ENCODE results near the gene DSG4. TPM values are rescaled to one million over a fixed set of nuclear protein-coding genes. Genes with fewer than 3 reads are reported as not detected.

Gene DSG4
- total and polyA plus RNA-seq, 5 donors from 2014 or later, result not detected

- H3K36me3 Mint-ChIP-seq, result no peaks in the 10 kb centered on the region
- DNase-seq, result no peak
- H3K4me3 Mint-ChIP-seq, result no peak overlapping the region
- H3K4me3 ChIP-seq (ENCODE audit: low read depth, low read length), result no peak overlapping the region
- H3K27ac Mint-ChIP-seq, result no peak overlapping the region
- ATAC-seq (ENCODE audit: low read depth in 2 of 2), result no peak
- no peak overlapping the region for H3K27ac ChIP-seq (ENCODE audit: insufficient read depth, low read length, poor library complexity, severe bottlenecking)
- no peaks in the 10 kb centered on the region for H3K27me3 ChIP-seq (ENCODE audit: control insufficient read depth, insufficient read depth, low read length)
- no peaks in the 10 kb centered on the region for H3K9me3 ChIP-seq (ENCODE audit: control insufficient read depth in 2 of 2, low read length in 2 of 2)
- H3K9me3 Mint-ChIP-seq, result peaks cover 0 to 4% (median 0%) of the 10 kb centered on the region in 7 donors
- no peaks in the 10 kb centered on the region for H3K27me3 Mint-ChIP-seq
- no peaks in the 10 kb centered on the region for H3K36me3 ChIP-seq (ENCODE audit: control insufficient read depth, insufficient read depth, low read length)
- no peaks in the 10 kb centered on the region for H3K4me1 ChIP-seq (ENCODE audit: control insufficient read depth, insufficient read depth, low read length, poor library complexity, severe bottlenecking)
- no peaks in the 10 kb centered on the region for H3K4me1 Mint-ChIP-seq
Observed at GRCh38 chr18:31398191-31398590, 21.6 kb downstream of the DSG4 start.

- ATAC-seq (ENCODE audit: low read depth in 2 of 2) (no peak), DNase-seq (no peak)
- Mint-ChIP-seq H3K4me3 (no peak overlapping the region), H3K4me1 (no peaks in the 10 kb centered on the region), H3K9me3 (peaks cover 0 to 4% (median 0%) of the 10 kb centered on the region in 7 donors), H3K27me3 (no peaks in the 10 kb centered on the region), H3K27ac (no peak overlapping the region), H3K36me3 (no peaks in the 10 kb centered on the region)
- Histone ChIP-seq H3K4me1 (ENCODE audit: control insufficient read depth, insufficient read depth, low read length, poor library complexity, severe bottlenecking) (no peaks in the 10 kb centered on the region), H3K36me3 (ENCODE audit: control insufficient read depth, insufficient read depth, low read length) (no peaks in the 10 kb centered on the region), H3K9me3 (ENCODE audit: control insufficient read depth in 2 of 2, low read length in 2 of 2) (no peaks in the 10 kb centered on the region), H3K27ac (ENCODE audit: insufficient read depth, low read length, poor library complexity, severe bottlenecking) (no peak overlapping the region), H3K27me3 (ENCODE audit: control insufficient read depth, insufficient read depth, low read length) (no peaks in the 10 kb centered on the region), H3K4me3 (ENCODE audit: low read depth, low read length) (no peak overlapping the region)
Observed at GRCh38 chr18:31399306-31400032, 22.9 kb downstream of the DSG4 start.

GRCh38 chr18:31401156-31402025, 24.8 kb downstream of the DSG4 start:
- H3K27me3 Mint-ChIP-seq, result no peaks in the 10 kb centered on the region
- H3K4me1 Mint-ChIP-seq, result no peaks in the 10 kb centered on the region
- H3K9me3 Mint-ChIP-seq, result peaks cover 0 to 3% (median 0%) of the 10 kb centered on the region in 7 donors
- Histone ChIP-seq H3K9me3 (ENCODE audit: control insufficient read depth in 2 of 2, low read length in 2 of 2) (no peaks in the 10 kb centered on the region), H3K27ac (ENCODE audit: insufficient read depth, low read length, poor library complexity, severe bottlenecking) (no peak overlapping the region), H3K4me3 (ENCODE audit: low read depth, low read length) (no peak overlapping the region), H3K4me1 (ENCODE audit: control insufficient read depth, insufficient read depth, low read length, poor library complexity, severe bottlenecking) (no peaks in the 10 kb centered on the region), H3K27me3 (ENCODE audit: control insufficient read depth, insufficient read depth, low read length) (no peaks in the 10 kb centered on the region), H3K36me3 (ENCODE audit: control insufficient read depth, insufficient read depth, low read length) (no peaks in the 10 kb centered on the region)
- H3K36me3 Mint-ChIP-seq, result no peaks in the 10 kb centered on the region
- no peak overlapping the region for H3K27ac Mint-ChIP-seq
- DNase-seq (no peak), ATAC-seq (ENCODE audit: low read depth in 2 of 2) (no peak)
- no peak overlapping the region for H3K4me3 Mint-ChIP-seq

- Mint-ChIP-seq H3K27ac (no peak overlapping the region), H3K36me3 (no peaks in the 10 kb centered on the region), H3K4me3 (no peak overlapping the region), H3K27me3 (no peaks in the 10 kb centered on the region), H3K9me3 (peaks cover 0 to 5% (median 0%) of the 10 kb centered on the region in 7 donors), H3K4me1 (no peaks in the 10 kb centered on the region)
- H3K27ac ChIP-seq (ENCODE audit: insufficient read depth, low read length, poor library complexity, severe bottlenecking), result no peak overlapping the region
- no peak overlapping the region for H3K4me3 ChIP-seq (ENCODE audit: low read depth, low read length)
- DNase-seq, result no peak
- H3K4me1 ChIP-seq (ENCODE audit: control insufficient read depth, insufficient read depth, low read length, poor library complexity, severe bottlenecking), result no peaks in the 10 kb centered on the region
- no peaks in the 10 kb centered on the region for H3K36me3 ChIP-seq (ENCODE audit: control insufficient read depth, insufficient read depth, low read length)
- no peak for ATAC-seq (ENCODE audit: low read depth in 2 of 2)
- H3K27me3 ChIP-seq (ENCODE audit: control insufficient read depth, insufficient read depth, low read length), result no peaks in the 10 kb centered on the region
- no peaks in the 10 kb centered on the region for H3K9me3 ChIP-seq (ENCODE audit: control insufficient read depth in 2 of 2, low read length in 2 of 2)
Observed at GRCh38 chr18:31402026-31402373, 25.4 kb downstream of the DSG4 start.

GRCh38 chr18:31403409-31403808, 26.8 kb downstream of the DSG4 start:
- no peak overlapping the region for H3K4me3 Mint-ChIP-seq
- H3K9me3 Mint-ChIP-seq, result peaks cover 0 to 5% (median 0%) of the 10 kb centered on the region in 7 donors
- H3K27ac Mint-ChIP-seq, result no peak overlapping the region
- no peaks in the 10 kb centered on the region for H3K36me3 Mint-ChIP-seq
- Histone ChIP-seq H3K27ac (ENCODE audit: insufficient read depth, low read length, poor library complexity, severe bottlenecking) (no peak overlapping the region), H3K9me3 (ENCODE audit: control insufficient read depth in 2 of 2, low read length in 2 of 2) (no peaks in the 10 kb centered on the region), H3K36me3 (ENCODE audit: control insufficient read depth, insufficient read depth, low read length) (no peaks in the 10 kb centered on the region), H3K4me3 (ENCODE audit: low read depth, low read length) (no peak overlapping the region), H3K4me1 (ENCODE audit: control insufficient read depth, insufficient read depth, low read length, poor library complexity, severe bottlenecking) (no peaks in the 10 kb centered on the region), H3K27me3 (ENCODE audit: control insufficient read depth, insufficient read depth, low read length) (no peaks in the 10 kb centered on the region)
- no peaks in the 10 kb centered on the region for H3K4me1 Mint-ChIP-seq
- DNase-seq, result no peak
- no peaks in the 10 kb centered on the region for H3K27me3 Mint-ChIP-seq
- no peak for ATAC-seq (ENCODE audit: low read depth in 2 of 2)

- H3K4me1 Mint-ChIP-seq, result no peaks in the 10 kb centered on the region
Observed at GRCh38 chr18:31407649-31408048, 31.1 kb downstream of the DSG4 start.

GRCh38 chr18:31409276-31409675, 32.7 kb downstream of the DSG4 start:
- Mint-ChIP-seq H3K9me3 (peaks cover 1 to 11% (median 5%) of the 10 kb centered on the region in 7 donors), H3K4me3 (no peak overlapping the region), H3K36me3 (no peaks in the 10 kb centered on the region), H3K27me3 (no peaks in the 10 kb centered on the region), H3K4me1 (no peaks in the 10 kb centered on the region), H3K27ac (no peak overlapping the region)
- no peaks in the 10 kb centered on the region for H3K36me3 ChIP-seq (ENCODE audit: control insufficient read depth, insufficient read depth, low read length)
- no peaks in the 10 kb centered on the region for H3K27me3 ChIP-seq (ENCODE audit: control insufficient read depth, insufficient read depth, low read length)
- no peaks in the 10 kb centered on the region for H3K4me1 ChIP-seq (ENCODE audit: control insufficient read depth, insufficient read depth, low read length, poor library complexity, severe bottlenecking)
- DNase-seq, result no peak
- no peak for ATAC-seq (ENCODE audit: low read depth in 2 of 2)
- H3K4me3 ChIP-seq (ENCODE audit: low read depth, low read length), result no peak overlapping the region
- H3K27ac ChIP-seq (ENCODE audit: insufficient read depth, low read length, poor library complexity, severe bottlenecking), result no peak overlapping the region
- H3K9me3 ChIP-seq (ENCODE audit: control insufficient read depth in 2 of 2, low read length in 2 of 2), result peaks cover 0 to 4% of the 10 kb centered on the region in 2 experiments

More at GRCh38 chr18:31407649-31408048, 31.1 kb downstream of the DSG4 start:
- peaks cover 0 to 4% of the 10 kb centered on the region in 2 experiments for H3K9me3 ChIP-seq (ENCODE audit: control insufficient read depth in 2 of 2, low read length in 2 of 2)
- H3K36me3 Mint-ChIP-seq, result no peaks in the 10 kb centered on the region
- no peak for ATAC-seq (ENCODE audit: low read depth in 2 of 2)
- no peak for DNase-seq
- H3K4me3 Mint-ChIP-seq, result no peak overlapping the region
- no peak overlapping the region for H3K27ac ChIP-seq (ENCODE audit: insufficient read depth, low read length, poor library complexity, severe bottlenecking)
- H3K27me3 Mint-ChIP-seq, result no peaks in the 10 kb centered on the region
- no peak overlapping the region for H3K27ac Mint-ChIP-seq
- H3K36me3 ChIP-seq (ENCODE audit: control insufficient read depth, insufficient read depth, low read length), result no peaks in the 10 kb centered on the region
- no peaks in the 10 kb centered on the region for H3K27me3 ChIP-seq (ENCODE audit: control insufficient read depth, insufficient read depth, low read length)
- H3K4me1 ChIP-seq (ENCODE audit: control insufficient read depth, insufficient read depth, low read length, poor library complexity, severe bottlenecking), result no peaks in the 10 kb centered on the region
- no peak overlapping the region for H3K4me3 ChIP-seq (ENCODE audit: low read depth, low read length)
- H3K9me3 Mint-ChIP-seq, result peaks cover 1 to 11% (median 4%) of the 10 kb centered on the region in 7 donors
